ENCODE data around the gene BCL10. TPM values are rescaled to one million over a fixed set of nuclear protein-coding genes. Genes with fewer than 3 reads are reported as not detected.

BCL10 gene
- total RNA-seq, 4 donors from 2014 or later = 34.2 to 65.5 (median 56.5) TPM

DNA sequence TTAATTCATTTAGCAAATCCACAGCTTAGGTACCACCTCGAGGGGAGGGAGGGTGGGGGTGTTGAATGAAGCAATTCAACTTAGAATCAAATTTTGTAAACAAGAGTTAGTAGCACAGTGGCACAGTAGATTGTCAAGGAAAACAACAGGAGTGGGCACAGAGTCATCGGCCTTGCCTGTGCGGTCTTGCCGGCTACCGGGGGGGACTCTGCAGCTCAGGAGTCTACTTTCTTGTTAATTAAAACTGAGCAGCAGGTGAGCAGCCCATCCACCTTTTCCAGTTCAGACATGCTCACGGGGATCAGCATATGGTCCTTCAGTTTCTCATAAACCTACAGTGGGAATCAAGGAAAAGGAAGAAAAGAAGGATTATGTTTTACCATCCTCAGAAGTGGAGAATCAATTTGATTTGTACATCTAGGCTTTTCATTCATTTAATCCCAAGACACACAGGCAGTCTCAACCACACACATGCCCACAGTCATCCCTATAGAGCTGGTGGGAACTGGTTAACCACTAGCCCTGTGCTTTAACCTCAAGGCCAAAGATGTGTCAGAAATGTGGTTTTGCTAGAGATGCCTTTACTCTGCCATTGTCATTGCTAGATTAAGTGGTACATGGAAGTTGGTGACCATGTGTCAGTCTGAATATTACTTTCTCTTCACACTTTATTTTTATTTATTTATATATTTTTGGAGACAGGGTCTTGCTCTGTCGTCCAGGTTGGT, 45.0 kb upstream of the BCL10 start:
- no peaks in the 10 kb centered on the region for H3K9me3 ChIP-seq
- H3K27me3 ChIP-seq = no peaks in the 10 kb centered on the region
- WGBS, 2 donors (ENCODE audit: low coverage in 1 of 2) = 88 to 94% methylated on average over 5 to 7 of the region's 7 CpGs
- no peak for DNase-seq
- in situ Hi-C loops (cut with MboI; ENCODE audit: low pct_ligation_motif_present in 1 of 4, low pct_unique_long_range_greater_than_20kb in 1 of 4, low sequenced_read_pairs in 3 of 4) (loop anchor here (25.0 kb wide), 5 partner anchors 166 to 841 kb away; partner anchors contain the start of genes CCN1 (in 4 of the 4) and COL24A1 (in 1 of the 4)), intact Hi-C loops (cut with DNase I; ENCODE audit: low total_unique reads) (no loop called here)
- H3K27ac ChIP-seq = no peak overlapping the region
- TF ChIP-seq EP300 (IDR thresholded peaks at IDR 0.05; ENCODE audit: low read depth) (no peak), POLR2AphosphoS5 (IDR thresholded peaks at IDR 0.05) (no peak), POLR2A (IDR thresholded peaks at IDR 0.05) (no peak)
- TF ChIP-seq, protein P1, sequence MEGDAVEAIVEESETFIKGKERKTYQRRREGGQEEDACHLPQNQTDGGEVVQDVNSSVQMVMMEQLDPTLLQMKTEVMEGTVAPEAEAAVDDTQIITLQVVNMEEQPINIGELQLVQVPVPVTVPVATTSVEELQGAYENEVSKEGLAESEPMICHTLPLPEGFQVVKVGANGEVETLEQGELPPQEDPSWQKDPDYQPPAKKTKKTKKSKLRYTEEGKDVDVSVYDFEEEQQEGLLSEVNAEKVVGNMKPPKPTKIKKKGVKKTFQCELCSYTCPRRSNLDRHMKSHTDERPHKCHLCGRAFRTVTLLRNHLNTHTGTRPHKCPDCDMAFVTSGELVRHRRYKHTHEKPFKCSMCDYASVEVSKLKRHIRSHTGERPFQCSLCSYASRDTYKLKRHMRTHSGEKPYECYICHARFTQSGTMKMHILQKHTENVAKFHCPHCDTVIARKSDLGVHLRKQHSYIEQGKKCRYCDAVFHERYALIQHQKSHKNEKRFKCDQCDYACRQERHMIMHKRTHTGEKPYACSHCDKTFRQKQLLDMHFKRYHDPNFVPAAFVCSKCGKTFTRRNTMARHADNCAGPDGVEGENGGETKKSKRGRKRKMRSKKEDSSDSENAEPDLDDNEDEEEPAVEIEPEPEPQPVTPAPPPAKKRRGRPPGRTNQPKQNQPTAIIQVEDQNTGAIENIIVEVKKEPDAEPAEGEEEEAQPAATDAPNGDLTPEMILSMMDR (IDR thresholded peaks at IDR 0.05) = no peak
- H3K4me3 ChIP-seq = no peak overlapping the region
- H3K4me1 ChIP-seq = peaks cover 0 to 4% (median under 1%) of the 10 kb centered on the region in 4 donors
- H3K36me3 ChIP-seq = no peaks in the 10 kb centered on the region

DNA sequence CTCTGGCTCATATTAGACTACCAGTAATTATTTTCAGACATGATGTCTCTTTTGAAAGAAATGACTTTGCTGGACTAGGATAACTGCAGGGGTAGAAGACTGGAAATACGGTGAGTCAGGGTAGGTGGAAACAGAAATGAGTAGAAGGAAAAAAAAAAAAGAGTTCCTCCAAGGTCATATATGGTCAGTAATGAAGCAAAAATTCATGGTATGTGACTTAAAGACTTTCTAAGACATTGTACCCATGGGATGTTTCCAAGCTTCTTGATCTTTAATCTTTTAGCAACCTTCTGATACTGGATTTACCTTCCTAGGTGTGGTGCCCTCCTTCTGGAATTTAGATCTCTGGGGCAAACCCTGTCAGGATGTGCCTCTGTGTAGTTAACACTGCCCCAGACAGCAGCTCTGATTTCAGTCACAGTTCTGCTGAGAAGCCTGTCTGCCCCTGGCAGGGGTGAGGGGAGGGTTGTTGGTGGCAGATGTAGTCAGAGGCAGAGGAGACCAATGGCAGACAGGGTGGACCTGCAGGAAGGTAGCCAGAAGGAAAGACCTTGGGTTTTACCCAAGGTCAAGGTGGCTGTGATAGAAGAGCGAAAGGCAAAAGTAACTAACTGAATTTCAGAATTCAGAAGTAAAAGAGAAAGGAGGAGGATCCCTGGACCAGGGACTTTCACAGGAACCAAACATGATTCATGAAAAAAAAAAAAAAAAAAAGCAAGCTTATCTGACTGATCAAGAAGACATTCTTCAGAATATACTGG, 44.1 kb upstream of the BCL10 start:
- TF ChIP-seq POLR2A (IDR thresholded peaks at IDR 0.05) (no peak), POLR2AphosphoS5 (IDR thresholded peaks at IDR 0.05) (no peak), EP300 (IDR thresholded peaks at IDR 0.05; ENCODE audit: low read depth) (no peak)
- TF ChIP-seq, protein P1 (IDR thresholded peaks at IDR 0.05) = no peak
- WGBS, 2 donors (ENCODE audit: low coverage in 1 of 2) = 82 to 85% methylated on average over 1 to 2 of the region's 2 CpGs
- intact Hi-C loops (cut with DNase I; ENCODE audit: low total_unique reads) = no loop called here
- in situ Hi-C loops (cut with MboI; ENCODE audit: low pct_ligation_motif_present in 1 of 4, low pct_unique_long_range_greater_than_20kb in 1 of 4, low sequenced_read_pairs in 3 of 4) = loop anchor here (25.0 kb wide), 5 partner anchors 167 to 842 kb away; partner anchors contain the start of genes CCN1 (in 4 of the 4) and COL24A1 (in 1 of the 4)
- Histone ChIP-seq H3K27me3 (no peaks in the 10 kb centered on the region), H3K4me1 (no peaks in the 10 kb centered on the region), H3K9me3 (no peaks in the 10 kb centered on the region), H3K4me3 (no peak overlapping the region), H3K27ac (no peak overlapping the region), H3K36me3 (no peaks in the 10 kb centered on the region)
- DNase-seq = no peak

DNA sequence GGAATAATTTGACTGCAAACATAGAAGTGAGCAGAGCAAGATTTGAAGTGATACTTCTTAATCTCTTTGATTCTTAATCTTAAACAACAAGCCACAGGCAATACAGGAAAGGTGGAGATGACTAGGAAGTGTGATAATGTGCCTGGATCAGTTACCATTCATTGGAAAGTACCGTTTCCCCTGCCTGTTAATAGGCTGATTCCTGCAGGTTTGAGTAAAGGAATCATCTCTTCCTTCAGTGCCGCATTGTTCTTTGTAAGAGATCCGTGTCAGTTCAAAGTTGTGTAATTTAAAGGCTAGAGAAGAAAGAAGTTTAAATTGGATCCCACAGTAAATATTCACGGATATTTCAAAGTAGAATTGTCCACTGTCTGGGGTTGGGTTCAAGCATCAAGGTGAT, 43.5 kb upstream of the BCL10 start:
- TF ChIP-seq POLR2AphosphoS5 (IDR thresholded peaks at IDR 0.05) (no peak), POLR2A (IDR thresholded peaks at IDR 0.05) (no peak), EP300 (IDR thresholded peaks at IDR 0.05; ENCODE audit: low read depth) (no peak)
- Histone ChIP-seq H3K27ac (no peak overlapping the region), H3K9me3 (no peaks in the 10 kb centered on the region), H3K27me3 (no peaks in the 10 kb centered on the region), H3K36me3 (no peaks in the 10 kb centered on the region), H3K4me3 (no peak overlapping the region), H3K4me1 (no peaks in the 10 kb centered on the region)
- in situ Hi-C loops (cut with MboI; ENCODE audit: low pct_ligation_motif_present in 1 of 4, low pct_unique_long_range_greater_than_20kb in 1 of 4, low sequenced_read_pairs in 3 of 4) = loop anchor here (10.0 to 25.0 kb wide), 7 partner anchors 167 to 842 kb away; partner anchors contain the start of genes CCN1 (in 4 of the 4) and COL24A1 (in 1 of the 4)
- intact Hi-C loops (cut with DNase I; ENCODE audit: low total_unique reads) = no loop called here
- no peak for DNase-seq
- WGBS, 2 donors (ENCODE audit: low coverage in 1 of 2) = 70 to 75% methylated on average over 4 of the region's 4 CpGs

DNA sequence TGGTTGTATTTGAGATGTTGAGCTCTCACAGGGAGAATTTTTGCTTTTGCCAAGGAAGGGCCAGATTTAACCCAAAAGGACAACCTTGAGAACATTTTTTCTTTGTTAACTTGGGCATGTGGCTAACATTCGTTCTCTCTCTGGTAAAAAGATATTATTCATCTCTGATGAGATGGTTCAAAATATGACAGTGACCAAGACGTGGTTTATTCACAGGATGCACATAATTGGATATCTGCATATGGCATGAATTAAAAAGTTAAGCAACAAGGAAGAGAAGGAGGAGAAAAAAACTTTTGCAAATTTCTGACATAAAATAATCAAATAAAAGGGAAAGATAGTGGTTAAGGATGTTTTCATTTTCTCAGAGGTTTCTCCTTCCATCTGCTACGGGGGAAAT, 43.1 kb upstream of the BCL10 start:
- no peaks in the 10 kb centered on the region for H3K27me3 ChIP-seq
- H3K4me3 ChIP-seq = no peak overlapping the region
- no peaks in the 10 kb centered on the region for H3K9me3 ChIP-seq
- intact Hi-C loops (cut with DNase I; ENCODE audit: low total_unique reads) = no loop called here
- 73 to 92% methylated on average over 3 of the region's 3 CpGs for WGBS, 2 donors (ENCODE audit: low coverage in 1 of 2)
- no peak overlapping the region for H3K27ac ChIP-seq
- no peak for DNase-seq
- no peaks in the 10 kb centered on the region for H3K36me3 ChIP-seq
- no peak for TF ChIP-seq EP300 (IDR thresholded peaks at IDR 0.05; ENCODE audit: low read depth)
- TF ChIP-seq POLR2A (IDR thresholded peaks at IDR 0.05) = no peak
- TF ChIP-seq, protein P1 (IDR thresholded peaks at IDR 0.05) = no peak
- no peak for TF ChIP-seq POLR2AphosphoS5 (IDR thresholded peaks at IDR 0.05)
- peaks cover 0 to 2% (median under 1%) of the 10 kb centered on the region in 4 donors for H3K4me1 ChIP-seq
- in situ Hi-C loops (cut with MboI; ENCODE audit: low pct_ligation_motif_present in 1 of 4, low pct_unique_long_range_greater_than_20kb in 1 of 4, low sequenced_read_pairs in 3 of 4) = loop anchor here (10.0 to 25.0 kb wide), 7 partner anchors 168 to 843 kb away; partner anchors contain the start of genes CCN1 (in 4 of the 4) and COL24A1 (in 1 of the 4)

All from transverse colon (tissue), 4 donors.